HG03135 (cell line): Measurements from ENCODE around the gene ZNF503.

Source experiments
- ATAC-seq: cut with Tn5 transposase; IDR thresholded peaks from one replicate; pipeline ENCODE4 v1.9.1; 2021; ENCODE audit warnings: mild to moderate bottlenecking, moderate library complexity; ENCODE audit not compliant: unreplicated experiment

The ZNF503 gene

DNA sequence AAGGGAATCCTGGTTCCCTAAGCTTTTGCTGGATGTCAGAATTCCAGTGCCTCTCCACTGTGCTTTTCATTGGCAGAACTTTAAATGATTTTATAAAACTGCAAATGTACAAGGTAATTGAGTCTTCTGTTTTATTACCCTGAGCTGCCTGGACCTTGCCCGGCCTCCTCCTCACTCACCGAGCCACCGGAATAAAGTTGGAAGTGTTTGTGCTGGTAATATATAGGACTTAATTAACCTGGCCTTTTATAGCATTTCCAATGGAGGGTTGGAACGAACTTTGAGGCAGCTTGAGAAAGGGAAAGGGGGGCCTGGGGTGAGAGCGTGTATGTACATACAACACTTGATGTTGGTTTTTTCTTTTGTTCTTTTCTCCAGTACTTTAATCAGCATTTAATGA is 43.4 kb downstream of the ZNF503 start:
- no peak for ATAC-seq

DNA sequence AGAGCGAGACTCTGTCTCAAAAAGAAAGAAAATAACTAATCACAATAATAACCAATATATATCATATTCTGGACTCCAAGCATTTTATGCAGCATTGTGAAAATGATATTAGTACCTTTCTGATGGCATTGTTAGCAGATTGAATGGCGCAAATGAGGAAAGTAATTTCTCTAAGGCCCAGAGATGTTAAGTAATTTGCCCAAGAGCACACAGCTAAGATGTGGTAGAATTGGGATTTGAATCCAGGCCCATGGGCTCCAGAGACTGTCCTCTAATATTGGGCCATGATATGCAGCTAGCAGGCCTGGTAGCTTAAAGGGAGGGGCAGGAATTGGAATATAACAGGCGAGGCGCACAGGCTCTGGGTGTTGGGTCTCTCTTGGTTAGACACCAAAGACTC is 44.1 kb downstream of the ZNF503 start:
- no peak for ATAC-seq

DNA sequence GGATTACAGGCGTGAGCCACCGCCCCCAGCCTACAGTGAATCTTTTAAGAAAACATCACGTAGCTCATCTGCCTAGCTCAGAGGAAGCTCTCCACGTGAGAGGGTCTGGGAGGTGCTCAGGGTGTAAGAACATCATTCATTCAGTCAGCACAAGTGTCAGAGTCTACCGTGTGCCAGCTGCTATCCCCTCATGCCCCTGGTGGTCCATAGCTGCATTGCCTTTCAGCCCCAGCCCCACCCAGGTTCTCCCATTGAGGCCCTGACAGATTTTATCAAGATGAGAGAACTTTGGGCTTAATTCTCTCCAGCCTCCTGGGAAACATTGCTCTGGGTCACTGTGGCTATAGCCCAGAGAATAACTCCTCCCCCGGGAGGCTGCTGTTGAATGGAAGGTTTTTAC is 45.1 kb downstream of the ZNF503 start:
- ATAC-seq = no peak

DNA sequence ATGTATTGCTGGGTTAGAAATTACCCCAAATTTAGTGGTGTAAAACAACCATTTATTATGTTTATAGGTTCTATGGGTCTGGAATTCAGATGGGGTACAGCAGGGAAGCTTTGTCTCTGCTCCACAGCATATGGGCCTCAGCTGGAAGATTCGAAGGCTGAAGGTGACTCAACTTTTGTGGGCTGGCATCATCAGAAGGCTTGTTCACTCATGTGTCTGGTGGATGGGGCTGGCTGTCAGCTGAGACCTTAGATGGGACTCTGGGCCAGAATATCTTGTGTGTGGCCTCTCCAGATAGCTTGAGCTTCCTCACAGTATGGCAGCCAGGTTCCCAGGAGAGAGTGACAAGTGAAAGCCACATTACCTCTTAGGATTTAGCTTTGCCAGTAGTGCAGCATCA is 45.9 kb downstream of the ZNF503 start:
- no peak for ATAC-seq

DNA sequence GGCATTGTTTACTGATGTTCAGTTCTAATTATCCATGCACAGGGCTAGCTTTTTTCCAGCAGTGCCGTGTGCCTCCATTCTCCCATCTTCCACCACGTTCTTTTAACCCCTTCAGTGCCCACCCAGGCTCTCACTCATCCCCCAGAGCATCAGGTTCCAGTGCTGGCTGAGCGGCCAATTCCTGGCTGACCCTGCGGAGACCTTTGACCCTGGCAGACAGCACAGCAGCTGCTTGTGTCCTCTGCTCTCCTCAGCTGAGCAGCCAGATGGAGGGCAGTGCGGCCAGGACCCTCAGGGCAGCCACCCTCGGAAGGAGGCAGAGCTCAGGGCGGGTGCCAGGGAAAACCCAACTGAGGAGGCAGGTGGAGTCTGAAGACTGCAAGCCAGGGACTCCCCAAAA is 48.4 kb downstream of the ZNF503 start:
- no peak for ATAC-seq

DNA sequence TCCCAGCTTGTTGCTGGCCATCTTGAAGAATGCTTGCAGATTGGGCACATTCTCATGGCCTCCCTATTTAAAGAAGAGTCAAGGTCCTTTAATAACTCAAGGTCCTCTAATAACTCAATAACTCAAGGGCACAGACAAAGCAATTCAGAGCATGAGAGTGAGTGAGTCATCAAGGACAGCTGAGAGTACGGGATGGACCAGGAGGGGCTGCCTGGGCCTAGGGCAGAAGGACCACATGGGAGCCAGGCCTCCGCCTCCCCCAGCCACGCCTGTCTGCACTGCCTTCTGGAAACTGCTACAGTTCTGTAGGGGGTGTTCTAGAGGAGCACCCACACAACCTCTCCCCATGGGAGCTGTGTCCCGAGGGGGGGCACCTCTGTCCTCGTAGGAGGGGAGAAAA is 48.9 kb downstream of the ZNF503 start:
- no peak for ATAC-seq

DNA sequence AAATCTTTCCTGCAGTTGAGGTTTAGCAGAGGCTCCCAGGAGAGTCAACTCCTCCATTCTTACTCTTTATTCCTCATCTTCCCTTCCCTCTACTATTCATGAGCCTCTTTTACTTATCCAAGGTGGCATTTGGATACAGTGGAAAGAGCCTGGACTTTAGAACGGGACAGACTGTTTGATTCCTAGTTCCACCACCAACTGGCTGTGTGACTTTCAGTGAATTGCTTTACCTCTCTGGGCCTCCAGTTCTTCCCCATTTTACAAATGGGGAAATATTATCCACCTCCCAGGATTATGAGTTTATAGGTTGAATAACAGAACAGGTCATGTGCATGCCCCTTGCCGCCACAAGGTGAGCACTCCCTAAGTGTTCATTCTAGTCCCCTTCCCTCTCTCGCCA is 49.9 kb downstream of the ZNF503 start:
- no peak for ATAC-seq

DNA sequence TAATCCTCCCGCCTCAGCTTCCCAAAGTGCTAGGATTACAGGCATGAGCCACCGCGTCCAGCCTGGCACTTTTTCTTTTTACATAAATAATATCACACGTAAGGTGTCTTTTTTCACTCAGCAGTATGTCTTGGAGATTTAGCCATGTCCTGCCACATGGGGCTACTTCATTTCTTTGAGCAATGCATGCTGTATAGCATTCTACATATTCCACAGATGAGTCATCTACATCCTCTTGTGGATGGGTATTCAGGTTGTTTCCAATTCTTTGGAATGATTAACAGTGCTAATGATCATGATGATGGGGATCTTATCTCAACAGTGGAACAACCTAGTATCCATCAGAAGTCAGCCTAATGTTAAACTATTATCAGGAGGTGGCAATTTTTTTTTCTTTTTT is 50.8 kb downstream of the ZNF503 start:
- no peak for ATAC-seq
